Endodermal cell (in vitro differentiated cells): Measurements from ENCODE around the gene PAGE1. TPM values are rescaled to one million over a fixed set of nuclear protein-coding genes. Genes with fewer than 3 reads are reported as not detected.

ENCODE experiments used
- DNase-seq: peaks from one replicate; pipeline ENCODE4 v3.0.0-alpha.2; 2017
- H3K27ac ChIP-seq: 2 replicates; pipeline ENCODE4 v1.5.1; 2013; ENCODE audit warnings: mild to moderate bottlenecking, low read depth, low read length, moderate library complexity
- H3K27me3 ChIP-seq: 2 replicates; pipeline ENCODE4 v1.6.1; 2013; ENCODE audit warnings: mild to moderate bottlenecking, low read length, moderate library complexity; ENCODE audit not compliant: insufficient read depth, control insufficient read depth, poor library complexity, severe bottlenecking
- H3K36me3 ChIP-seq: 2 replicates; pipeline ENCODE4 v1.7.0; 2013; ENCODE audit warnings: mild to moderate bottlenecking, low read length, moderate library complexity; ENCODE audit not compliant: control insufficient read depth, insufficient read depth
- H3K4me1 ChIP-seq: one replicate; pipeline ENCODE4 v1.7.0; 2013; ENCODE audit warnings: low read length; ENCODE audit not compliant: control insufficient read depth, insufficient read depth
- H3K4me3 ChIP-seq: 2 replicates; pipeline ENCODE4 v1.5.1; 2013; ENCODE audit warnings: mild to moderate bottlenecking, low read length, moderate library complexity
- H3K9ac ChIP-seq: 2 replicates; pipeline ENCODE4 v1.6.1; 2013; ENCODE audit warnings: mild to moderate bottlenecking, low read length, moderate library complexity; ENCODE audit not compliant: poor library complexity, severe bottlenecking; ENCODE audit errors: extremely low read depth
- H3K9me3 ChIP-seq: 2 replicates; pipeline ENCODE4 v1.6.1; 2013; ENCODE audit warnings: mild to moderate bottlenecking, low read length, moderate library complexity; ENCODE audit not compliant: control insufficient read depth
- H3K27ac Mint-ChIP-seq: 2 replicates; pipeline ENCODE4 v1.8.0; 2020; ENCODE audit warnings: mixed read lengths
- H3K27me3 Mint-ChIP-seq: 2 replicates; pipeline ENCODE4 v1.8.0; 2021; ENCODE audit warnings: mild to moderate bottlenecking, mixed read lengths; ENCODE audit not compliant: insufficient read depth
- H3K36me3 Mint-ChIP-seq: 2 replicates; pipeline ENCODE4 v1.8.0; 2020; ENCODE audit warnings: low read depth, mixed read lengths
- H3K4me1 Mint-ChIP-seq: 2 replicates; pipeline ENCODE4 v1.8.0; 2020; ENCODE audit warnings: mixed read lengths
- H3K4me3 Mint-ChIP-seq: 2 replicates; pipeline ENCODE4 v1.8.0; 2020; ENCODE audit warnings: mild to moderate bottlenecking, moderate library complexity, mixed read lengths
- H3K9me3 Mint-ChIP-seq: 2 replicates; pipeline ENCODE4 v1.8.0; 2020; ENCODE audit warnings: mild to moderate bottlenecking, mixed read lengths
- WGBS, 2 experiments: methylation state at CpG; one replicate each; pipeline versions ENCODE4 v1.1.5 to v1.1.7; 2013; ENCODE audit warnings: missing lambda C conversion rate in 2 of 2, mixed read lengths in 1 of 2; ENCODE audit not compliant: insufficient coverage in 1 of 2, insufficient read length in 1 of 2; 5-methylcytosine and 5-hydroxymethylcytosine counted together
- total RNA-seq, 2 donors: library from RNA; stranded (reverse); fragmentation: NEBNext Ultra II Directional in 1 of 2; extraction: Animal tissue kit (Norgen Biotek cat#: 25700) in 1 of 2; gene quantifications; 2 replicates in 1 of 2; 3 replicates in 1 of 2; pipeline ENCODE4 v1.2.1, GENCODE V29; 2021
- TF ChIP-seq, protein P1 (sequence below): fragments of 200-600 bp; sonication (generic); conservative IDR thresholded peaks from 2 replicates; pipeline ENCODE4 v1.5.0; 2021; ENCODE audit warnings: antibody characterized with exemption, mild to moderate bottlenecking

Gene PAGE1
- total RNA-seq, 2 donors from 2014 or later, result not detected

DNA sequence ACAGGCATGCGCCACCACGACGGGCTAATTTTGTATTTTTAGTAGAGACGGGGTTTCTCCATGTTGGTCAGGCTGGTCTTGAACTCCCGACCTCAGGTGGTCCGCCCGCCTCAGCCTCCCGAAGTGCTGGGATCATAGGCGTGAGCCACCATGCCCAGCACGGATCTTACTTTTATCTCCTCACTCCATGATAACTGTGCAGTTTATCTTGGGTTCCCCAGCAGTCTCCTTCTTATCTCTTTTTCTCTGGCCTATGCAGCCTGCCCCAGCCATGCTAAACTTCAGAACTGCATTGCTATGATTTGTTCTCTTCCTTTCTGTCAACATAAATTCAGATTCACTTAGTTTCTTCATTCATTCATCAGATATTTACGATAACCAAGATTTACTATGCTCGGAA lies 22.4 kb downstream of the PAGE1 start:
- Histone ChIP-seq H3K9me3 (no peaks in the 10 kb centered on the region), H3K9ac (no peak overlapping the region), H3K27me3 (peaks cover 9% of the 10 kb centered on the region), H3K4me3 (no peak overlapping the region), H3K4me1 (no peaks in the 10 kb centered on the region), H3K27ac (no peak overlapping the region), H3K36me3 (no peaks in the 10 kb centered on the region)
- 96% methylated on average over 9 of the region's 12 CpGs; no CpG with 5 or more reads in 1 of the 2 experiments for WGBS, 2 experiments
- no peak for DNase-seq
- Mint-ChIP-seq H3K4me1 (peaks cover 5% of the 10 kb centered on the region), H3K9me3 (peaks cover 54% of the 10 kb centered on the region), H3K27me3 (no peaks in the 10 kb centered on the region), H3K36me3 (no peaks in the 10 kb centered on the region), H3K4me3 (no peak overlapping the region), H3K27ac (no peak overlapping the region)
- TF ChIP-seq, protein P1, sequence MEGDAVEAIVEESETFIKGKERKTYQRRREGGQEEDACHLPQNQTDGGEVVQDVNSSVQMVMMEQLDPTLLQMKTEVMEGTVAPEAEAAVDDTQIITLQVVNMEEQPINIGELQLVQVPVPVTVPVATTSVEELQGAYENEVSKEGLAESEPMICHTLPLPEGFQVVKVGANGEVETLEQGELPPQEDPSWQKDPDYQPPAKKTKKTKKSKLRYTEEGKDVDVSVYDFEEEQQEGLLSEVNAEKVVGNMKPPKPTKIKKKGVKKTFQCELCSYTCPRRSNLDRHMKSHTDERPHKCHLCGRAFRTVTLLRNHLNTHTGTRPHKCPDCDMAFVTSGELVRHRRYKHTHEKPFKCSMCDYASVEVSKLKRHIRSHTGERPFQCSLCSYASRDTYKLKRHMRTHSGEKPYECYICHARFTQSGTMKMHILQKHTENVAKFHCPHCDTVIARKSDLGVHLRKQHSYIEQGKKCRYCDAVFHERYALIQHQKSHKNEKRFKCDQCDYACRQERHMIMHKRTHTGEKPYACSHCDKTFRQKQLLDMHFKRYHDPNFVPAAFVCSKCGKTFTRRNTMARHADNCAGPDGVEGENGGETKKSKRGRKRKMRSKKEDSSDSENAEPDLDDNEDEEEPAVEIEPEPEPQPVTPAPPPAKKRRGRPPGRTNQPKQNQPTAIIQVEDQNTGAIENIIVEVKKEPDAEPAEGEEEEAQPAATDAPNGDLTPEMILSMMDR, result no peak

DNA sequence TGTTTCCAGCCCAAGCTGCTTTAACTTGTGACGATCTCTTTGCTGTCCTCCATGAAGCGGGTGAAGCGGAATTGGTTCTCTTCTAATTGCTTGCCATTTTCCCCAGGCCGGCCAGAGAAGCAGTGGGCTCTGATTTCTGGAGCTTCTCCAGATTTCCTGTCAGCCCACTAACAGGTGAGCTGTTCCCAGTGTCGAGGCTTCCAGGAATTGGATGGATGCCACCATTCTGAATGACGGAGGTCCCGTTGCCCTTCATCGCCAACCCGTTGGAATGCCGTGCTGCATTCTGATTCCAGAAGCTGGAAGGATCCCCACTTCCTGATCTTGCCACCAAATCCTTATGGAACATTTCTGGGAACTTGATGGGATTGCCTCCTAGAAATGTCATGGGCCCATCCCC lies 31.0 kb downstream of the PAGE1 start:
- Mint-ChIP-seq H3K9me3 (peaks cover 62% of the 10 kb centered on the region), H3K4me3 (no peak overlapping the region)
- 86 to 92% methylated on average over 7 to 10 of the region's 10 CpGs for WGBS, 2 experiments

DNA sequence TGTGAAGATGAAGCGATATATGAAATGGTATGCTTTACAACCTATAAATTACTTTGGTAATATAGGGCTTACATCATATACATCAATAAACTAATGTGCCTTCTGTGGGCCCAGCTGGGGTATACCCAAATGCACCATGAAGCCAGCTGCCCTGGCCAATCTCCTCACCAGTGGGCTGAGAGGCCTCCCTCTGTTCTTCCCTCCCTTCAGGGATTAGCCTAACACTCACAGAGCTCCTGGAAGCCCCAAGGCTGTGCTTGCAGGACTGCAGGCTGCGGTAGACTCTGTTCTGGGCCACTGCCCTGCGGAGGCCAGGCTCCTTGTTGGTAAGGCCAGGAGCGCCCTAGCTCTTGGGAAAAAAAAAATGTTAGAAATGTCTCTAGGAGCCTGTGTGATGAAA lies 33.9 kb downstream of the PAGE1 start:
- H3K27ac Mint-ChIP-seq, result no peak overlapping the region
- Histone ChIP-seq H3K9me3 (no peaks in the 10 kb centered on the region), H3K4me1 (no peaks in the 10 kb centered on the region), H3K36me3 (no peaks in the 10 kb centered on the region), H3K27me3 (no peaks in the 10 kb centered on the region), H3K27ac (no peak overlapping the region), H3K9ac (no peak overlapping the region), H3K4me3 (no peak overlapping the region)
- peaks cover 49% of the 10 kb centered on the region for H3K9me3 Mint-ChIP-seq
- 87% methylated on average over 3 of the region's 4 CpGs; no CpG with 5 or more reads in 1 of the 2 experiments for WGBS, 2 experiments
- no peak overlapping the region for H3K4me3 Mint-ChIP-seq
- peaks cover 3% of the 10 kb centered on the region for H3K27me3 Mint-ChIP-seq
- no peaks in the 10 kb centered on the region for H3K4me1 Mint-ChIP-seq
- TF ChIP-seq, protein P1, result no peak
- no peak for DNase-seq
- no peaks in the 10 kb centered on the region for H3K36me3 Mint-ChIP-seq

More for the DNA sequence above, 31.0 kb downstream of the PAGE1 start:
- Histone ChIP-seq H3K27ac (no peak overlapping the region), H3K27me3 (no peaks in the 10 kb centered on the region), H3K36me3 (no peaks in the 10 kb centered on the region), H3K4me1 (no peaks in the 10 kb centered on the region), H3K9ac (no peak overlapping the region), H3K4me3 (no peak overlapping the region), H3K9me3 (no peaks in the 10 kb centered on the region)
- Mint-ChIP-seq H3K36me3 (no peaks in the 10 kb centered on the region), H3K27ac (no peak overlapping the region), H3K4me1 (no peaks in the 10 kb centered on the region), H3K27me3 (peaks cover 3% of the 10 kb centered on the region)
- DNase-seq, result no peak
- TF ChIP-seq, protein P1, result no peak
